ENCODE measurements around the gene ANKRD30A.
"Not testable (repeated sequence)": the region's sequence is repeated elsewhere in the genome, so short reads cannot be mapped to it uniquely, and the experiment has no call there.

Gene ANKRD30A

DNA sequence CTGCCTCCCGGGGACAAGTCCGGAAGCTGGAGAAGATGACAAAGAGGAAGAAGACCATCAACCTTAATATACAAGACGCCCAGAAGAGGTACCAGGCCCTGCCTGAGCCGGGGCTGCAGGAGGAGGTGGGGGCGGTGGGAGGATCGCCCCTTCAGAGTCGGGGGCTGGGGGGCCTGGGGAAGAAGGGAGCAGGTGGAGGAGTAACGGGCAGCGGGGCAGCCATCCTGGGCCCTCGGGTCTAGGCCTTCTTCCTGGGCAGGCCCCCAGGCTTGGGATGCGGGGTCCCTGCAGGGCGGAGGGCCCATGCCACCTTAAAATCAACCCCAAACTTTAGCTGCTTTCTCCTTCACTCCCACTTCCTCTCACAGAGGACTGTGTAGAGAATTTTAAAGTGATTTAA lies 523 bp downstream of the ANKRD30A start:
- no peak overlapping the region for H3K27ac ChIP-seq
- TF ChIP-seq, protein P1, sequence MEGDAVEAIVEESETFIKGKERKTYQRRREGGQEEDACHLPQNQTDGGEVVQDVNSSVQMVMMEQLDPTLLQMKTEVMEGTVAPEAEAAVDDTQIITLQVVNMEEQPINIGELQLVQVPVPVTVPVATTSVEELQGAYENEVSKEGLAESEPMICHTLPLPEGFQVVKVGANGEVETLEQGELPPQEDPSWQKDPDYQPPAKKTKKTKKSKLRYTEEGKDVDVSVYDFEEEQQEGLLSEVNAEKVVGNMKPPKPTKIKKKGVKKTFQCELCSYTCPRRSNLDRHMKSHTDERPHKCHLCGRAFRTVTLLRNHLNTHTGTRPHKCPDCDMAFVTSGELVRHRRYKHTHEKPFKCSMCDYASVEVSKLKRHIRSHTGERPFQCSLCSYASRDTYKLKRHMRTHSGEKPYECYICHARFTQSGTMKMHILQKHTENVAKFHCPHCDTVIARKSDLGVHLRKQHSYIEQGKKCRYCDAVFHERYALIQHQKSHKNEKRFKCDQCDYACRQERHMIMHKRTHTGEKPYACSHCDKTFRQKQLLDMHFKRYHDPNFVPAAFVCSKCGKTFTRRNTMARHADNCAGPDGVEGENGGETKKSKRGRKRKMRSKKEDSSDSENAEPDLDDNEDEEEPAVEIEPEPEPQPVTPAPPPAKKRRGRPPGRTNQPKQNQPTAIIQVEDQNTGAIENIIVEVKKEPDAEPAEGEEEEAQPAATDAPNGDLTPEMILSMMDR (conservative IDR thresholded peaks at IDR 0.05), result no peak
- no peak for TF ChIP-seq ZFX (IDR thresholded peaks at IDR 0.05)

DNA sequence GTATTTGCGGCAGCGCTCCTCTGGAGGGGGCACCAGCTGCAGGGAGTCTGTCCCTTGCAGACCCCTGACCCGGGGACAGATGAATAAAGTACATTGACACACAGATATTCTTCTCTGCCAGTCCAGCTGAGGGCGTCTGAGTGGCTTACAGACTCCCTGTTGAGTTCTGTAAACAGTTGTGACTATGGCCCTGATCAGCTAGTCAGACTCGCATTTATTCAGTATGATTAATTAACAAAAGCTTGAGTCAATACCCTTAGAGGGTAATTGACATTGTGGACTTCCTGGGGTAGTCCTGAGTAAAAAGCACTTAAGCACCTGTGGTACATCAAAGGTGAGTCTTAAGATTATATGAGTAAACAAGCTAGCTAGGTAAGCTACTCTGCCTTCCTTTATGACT lies 21.0 kb downstream of the ANKRD30A start:
- no peak overlapping the region for H3K27ac ChIP-seq
- TF ChIP-seq, protein P1 (conservative IDR thresholded peaks at IDR 0.05), result peak; percentile 43
- no peak for TF ChIP-seq ZFX (IDR thresholded peaks at IDR 0.05)

DNA sequence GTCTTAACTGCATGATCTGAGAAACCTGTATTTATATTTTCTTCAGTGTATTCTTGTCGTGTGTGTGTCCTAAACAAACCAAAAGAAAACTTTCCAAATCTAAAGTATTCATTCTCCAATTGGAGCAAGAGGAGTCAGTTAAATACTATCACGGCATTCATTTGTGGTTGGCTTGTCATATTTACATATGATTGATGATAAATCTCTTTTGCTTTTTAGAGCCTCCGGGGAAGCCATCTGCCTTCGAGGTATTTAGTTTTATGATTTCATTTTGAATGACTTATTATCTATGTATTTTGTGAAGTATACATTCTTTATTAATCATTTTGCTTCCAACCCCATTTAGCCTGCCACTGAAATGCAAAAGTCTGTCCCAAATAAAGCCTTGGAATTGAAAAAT lies 37.0 kb downstream of the ANKRD30A start:
- H3K27ac ChIP-seq, result not testable (repeated sequence)

DNA sequence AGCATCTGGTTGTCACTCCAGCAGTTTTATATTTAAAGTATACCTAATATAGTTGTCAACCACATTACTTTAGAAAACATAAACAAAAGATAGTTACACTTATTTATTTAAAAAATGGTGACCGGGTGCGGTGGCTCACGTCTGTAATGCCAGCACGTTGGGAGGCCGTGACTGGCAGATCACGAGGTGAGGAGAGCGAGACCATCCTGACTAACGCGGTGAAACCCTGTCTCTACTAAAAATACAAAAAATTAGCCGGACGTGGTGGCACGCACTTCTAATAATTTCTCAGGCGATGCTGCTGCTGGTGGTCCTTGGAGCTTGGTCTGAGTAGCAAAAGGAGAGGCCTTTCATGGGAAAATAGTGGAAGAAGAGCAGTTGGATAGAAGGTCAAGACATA lies 46.5 kb downstream of the ANKRD30A start:
- H3K27ac ChIP-seq, result not testable (repeated sequence)

DNA sequence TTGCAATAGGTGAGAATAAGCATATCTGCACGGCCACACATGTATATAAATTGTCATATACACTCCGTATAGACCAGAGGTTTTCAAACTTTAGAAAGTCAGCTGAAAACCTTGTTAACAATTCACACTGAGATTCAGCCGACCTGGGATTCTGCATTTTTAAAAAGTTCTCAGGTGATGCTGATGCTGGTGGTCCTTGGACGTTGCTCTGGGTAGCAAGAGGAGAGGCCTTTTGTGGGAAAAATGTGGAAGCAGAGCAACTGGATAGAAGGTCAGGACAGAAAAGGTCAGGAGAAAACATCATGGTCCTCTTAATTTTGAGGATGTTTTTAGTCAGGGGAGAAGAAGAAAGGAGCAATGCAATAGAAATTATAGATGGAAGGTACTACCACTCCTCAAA lies 52.9 kb downstream of the ANKRD30A start:
- H3K27ac ChIP-seq, result not testable (repeated sequence)

DNA sequence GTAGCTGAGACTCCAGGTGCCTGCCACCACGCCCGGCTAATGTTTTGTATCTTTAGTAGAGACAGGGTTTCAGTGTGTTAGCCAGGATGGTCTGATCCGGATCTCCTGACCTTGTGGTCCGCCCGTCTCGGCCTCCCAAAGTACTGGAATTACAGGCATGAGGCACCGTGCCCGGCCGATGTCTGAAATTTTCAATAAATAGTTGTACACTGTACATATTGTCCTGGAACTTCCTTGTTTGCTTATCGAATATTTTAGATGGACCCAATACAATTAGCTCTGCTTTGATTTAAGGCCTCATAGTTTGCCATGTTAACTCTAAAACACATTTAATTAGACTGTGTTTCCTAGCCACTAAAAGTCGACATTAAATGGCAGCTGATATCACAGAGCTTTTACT lies 57.3 kb downstream of the ANKRD30A start:
- not testable (repeated sequence) for H3K27ac ChIP-seq

DNA sequence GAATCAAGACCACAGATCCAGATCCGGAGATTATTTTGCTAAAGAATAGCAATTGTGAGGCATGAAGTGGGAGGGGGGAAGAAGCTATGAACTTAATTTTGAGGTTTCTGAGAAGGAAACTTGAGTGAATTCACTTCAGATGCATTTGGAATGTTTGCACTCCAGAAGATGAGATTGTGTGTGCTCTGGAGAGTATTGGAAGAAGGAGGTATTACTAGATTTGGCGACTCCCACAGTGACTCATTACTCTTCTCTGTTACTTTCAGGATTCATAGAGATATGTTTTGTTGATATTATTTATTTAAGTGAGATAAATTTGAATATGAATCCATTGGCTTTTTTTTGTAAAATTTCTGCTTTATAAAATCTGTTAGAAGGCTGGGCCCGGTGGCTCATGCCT lies 80.7 kb downstream of the ANKRD30A start:
- H3K27ac ChIP-seq, result no peak overlapping the region
- TF ChIP-seq, protein P1 (conservative IDR thresholded peaks at IDR 0.05), result no peak
- no peak for TF ChIP-seq ZFX (IDR thresholded peaks at IDR 0.05)

DNA sequence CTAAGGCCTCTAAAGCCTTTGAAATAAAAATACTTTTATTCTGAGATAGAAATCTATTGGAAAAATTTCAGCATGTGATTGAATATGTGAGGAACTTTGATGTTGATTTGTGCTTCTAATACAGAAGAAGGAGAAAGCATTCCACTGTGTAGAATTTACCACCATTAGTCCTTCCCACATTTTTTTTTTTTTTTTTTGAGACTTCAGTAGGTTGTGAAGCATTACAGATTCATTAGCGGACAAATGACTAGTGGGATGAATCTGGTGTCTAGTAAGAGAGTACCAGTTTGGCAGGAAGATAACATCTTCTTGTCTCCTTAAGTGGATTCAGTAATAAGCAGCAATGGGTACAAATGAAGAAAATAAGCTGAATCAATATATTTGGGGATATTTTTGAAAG lies 95.5 kb downstream of the ANKRD30A start:
- H3K27ac ChIP-seq, result no peak overlapping the region
- TF ChIP-seq, protein P1 (conservative IDR thresholded peaks at IDR 0.05), result no peak
- TF ChIP-seq ZFX (IDR thresholded peaks at IDR 0.05), result no peak

DNA sequence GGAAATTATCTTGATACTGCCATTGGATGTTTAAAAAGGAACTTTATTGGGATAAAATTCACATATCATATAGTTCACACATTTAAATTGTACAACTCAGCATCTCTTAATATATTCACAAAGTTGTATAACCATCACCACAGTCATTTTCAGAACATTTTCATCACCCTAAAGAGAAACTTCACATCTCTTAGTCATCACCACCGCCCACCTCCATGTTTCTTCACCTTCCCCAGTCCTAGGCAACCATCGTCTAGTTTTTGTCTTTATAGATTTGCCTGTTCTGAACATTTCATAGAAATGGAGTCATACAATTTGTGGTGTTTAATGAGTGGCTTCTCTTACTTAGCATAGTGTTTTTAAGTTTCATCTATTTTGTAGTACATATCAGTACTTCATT lies 96.6 kb downstream of the ANKRD30A start:
- TF ChIP-seq ZFX (IDR thresholded peaks at IDR 0.05), result no peak
- TF ChIP-seq, protein P1 (conservative IDR thresholded peaks at IDR 0.05), result no peak
- H3K27ac ChIP-seq, result no peak overlapping the region

DNA sequence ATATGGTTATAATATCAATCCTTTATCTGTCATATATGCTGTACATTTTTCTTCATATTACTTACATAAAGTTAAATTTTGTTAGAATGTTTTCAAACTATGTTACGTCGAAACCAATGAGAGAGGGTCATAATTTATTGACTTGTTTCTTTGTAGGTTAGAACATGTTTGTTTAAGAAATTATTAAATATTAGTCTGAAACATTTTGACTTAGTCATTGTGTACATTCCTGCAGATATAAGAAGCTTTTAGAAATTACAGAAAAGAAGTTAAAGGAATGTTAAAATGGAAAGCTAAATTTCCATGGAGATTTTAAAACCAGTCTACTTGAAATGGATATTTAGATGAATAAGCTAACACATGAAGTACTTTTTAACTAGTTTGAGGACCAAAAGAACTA lies 99.8 kb downstream of the ANKRD30A start:
- no peak for TF ChIP-seq ZFX (IDR thresholded peaks at IDR 0.05)
- H3K27ac ChIP-seq, result no peak overlapping the region

Measured in C4-2B (cell line).